ENCODE results near the gene NHLH1. TPM values are rescaled to one million over a fixed set of nuclear protein-coding genes. Genes with fewer than 3 reads are reported as not detected.
A peak's percentile ranks its signal among the peaks of the same experiment; 100 is the strongest.

Gene NHLH1
- total RNA-seq, 1 experiment from 2014 or later = 2.2 TPM

- no peaks in the 10 kb centered on the region for H3K9me3 ChIP-seq (replicated peaks)
- peaks cover 13% of the 10 kb centered on the region for H3K36me3 ChIP-seq
- no peak for DNase-seq
- H3K27ac ChIP-seq = no peak overlapping the region
- H3K4me1 ChIP-seq = peaks cover 33% of the 10 kb centered on the region
- no peak overlapping the region for H3K4me3 ChIP-seq
- no peaks in the 10 kb centered on the region for H3K27me3 ChIP-seq
Measured at GRCh38 chr1:160363951-160364735, 2.7 kb upstream of the NHLH1 start.

- H3K27me3 ChIP-seq = no peaks in the 10 kb centered on the region
- H3K4me1 ChIP-seq = peaks cover 33% of the 10 kb centered on the region
- H3K36me3 ChIP-seq = peaks cover 5% of the 10 kb centered on the region; the same call in 1 of the 2 replicates
- no peak overlapping the region for H3K27ac ChIP-seq
- no peaks in the 10 kb centered on the region for H3K9me3 ChIP-seq (replicated peaks)
- no peak overlapping the region for H3K4me3 ChIP-seq
- no peak for DNase-seq
Measured at GRCh38 chr1:160365325-160365724, 1.5 kb upstream of the NHLH1 start.

DNA sequence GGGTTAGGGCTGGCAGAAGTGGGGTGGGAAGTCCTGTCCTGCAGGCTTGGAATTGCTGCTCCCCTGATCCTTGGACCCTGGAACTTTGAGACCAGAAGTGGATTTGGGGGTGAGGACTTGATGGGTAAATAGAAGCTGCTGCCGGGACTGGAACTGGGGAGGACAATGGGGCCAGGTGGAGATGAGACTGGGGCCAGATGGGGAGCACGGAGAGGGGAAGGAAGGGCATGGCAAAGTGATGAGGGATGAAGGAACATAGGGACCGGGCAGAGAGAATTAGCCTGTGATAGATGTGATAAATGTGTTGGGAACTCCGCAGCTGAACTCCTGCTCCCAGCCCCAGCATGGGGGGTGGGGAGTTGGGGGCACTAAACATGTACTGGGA, 637 bp downstream of the NHLH1 start:
- Histone ChIP-seq H3K36me3 (no peaks in the 10 kb centered on the region), H3K9me3 (replicated peaks) (no peaks in the 10 kb centered on the region), H3K27me3 (no peaks in the 10 kb centered on the region), H3K4me1 (peaks cover 32% of the 10 kb centered on the region), H3K4me3 (peak overlapping the region; percentile 50), H3K27ac (peak overlapping the region; percentile 50; the same call in 1 of the 2 replicates)
- DNase-seq = no peak

DNA sequence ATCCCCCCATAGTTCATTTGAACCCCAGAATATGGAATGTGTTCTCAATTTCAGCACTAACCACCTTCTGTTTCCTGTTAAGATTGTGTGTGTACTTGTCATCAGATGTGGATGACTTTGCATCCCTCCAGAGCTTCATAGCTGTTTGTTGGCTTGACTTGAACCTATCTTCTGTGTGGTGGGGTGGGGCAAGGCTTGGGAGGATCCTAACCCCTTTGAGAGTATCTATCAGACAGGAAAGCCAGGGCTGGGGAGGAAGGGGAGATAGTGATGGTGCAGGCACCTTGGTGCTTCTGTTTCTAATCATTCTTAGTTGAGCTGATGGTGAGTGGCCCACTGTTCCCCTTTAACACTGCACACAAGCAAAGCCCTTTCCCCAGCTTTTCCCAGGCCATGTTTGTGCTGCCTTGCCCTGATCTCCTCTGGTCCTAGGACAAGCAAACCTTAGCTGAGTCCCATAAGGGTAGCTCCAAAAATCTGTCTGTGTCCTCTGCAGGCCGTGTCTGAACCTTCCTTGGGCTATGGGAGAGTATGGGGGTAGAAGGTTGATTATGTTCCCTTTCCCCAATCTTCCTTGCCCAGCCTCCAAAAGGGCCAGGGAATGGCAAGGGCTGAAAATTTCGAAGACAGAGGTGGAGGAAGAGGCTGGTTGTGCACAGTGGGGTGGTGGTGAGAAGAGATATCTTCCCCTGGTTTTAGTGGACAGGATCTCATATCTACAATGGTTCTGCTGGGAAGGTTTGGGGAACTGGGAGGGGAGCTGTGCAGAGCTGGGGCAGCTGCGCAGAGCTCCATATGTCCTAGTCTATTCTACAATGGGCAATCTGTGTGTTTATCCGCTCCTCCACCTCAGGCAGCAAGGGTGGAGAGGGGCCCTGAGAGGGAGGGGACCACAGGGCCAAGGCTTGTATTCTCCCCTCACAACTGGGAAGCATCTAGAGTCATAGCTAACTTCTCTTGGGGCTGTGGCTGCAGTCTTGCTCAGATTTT, 1.4 kb downstream of the NHLH1 start:
- Histone ChIP-seq H3K9me3 (replicated peaks) (no peaks in the 10 kb centered on the region), H3K27ac (no peak overlapping the region), H3K4me1 (peaks cover 28% of the 10 kb centered on the region), H3K36me3 (no peaks in the 10 kb centered on the region), H3K4me3 (peak overlapping the region; percentile 50), H3K27me3 (no peaks in the 10 kb centered on the region)
- peak in 1 of 2 experiments; percentile 60 for DNase-seq

DNA sequence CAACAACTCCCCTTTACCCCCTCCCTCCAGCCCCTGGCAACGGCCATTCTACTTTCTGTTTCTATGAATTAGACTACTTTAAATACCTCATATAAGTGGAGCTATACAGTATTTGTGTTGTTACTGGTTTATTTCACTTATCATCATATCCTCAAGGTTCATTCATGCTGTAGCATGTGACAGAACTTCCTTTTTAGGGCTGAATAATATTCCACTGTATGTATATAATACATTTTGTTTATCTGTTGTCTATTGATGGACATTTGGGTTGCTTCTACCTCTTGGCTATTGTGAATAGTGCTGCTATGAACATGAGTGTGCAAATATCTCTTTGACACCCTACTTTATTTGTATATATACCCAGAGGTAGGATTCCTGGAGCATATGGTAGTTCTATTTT, 2.2 kb downstream of the NHLH1 start:
- Histone ChIP-seq H3K4me1 (peaks cover 36% of the 10 kb centered on the region), H3K4me3 (no peak overlapping the region), H3K27me3 (no peaks in the 10 kb centered on the region), H3K27ac (no peak overlapping the region), H3K9me3 (replicated peaks) (no peaks in the 10 kb centered on the region), H3K36me3 (no peaks in the 10 kb centered on the region)
- DNase-seq = no peak

GRCh38 chr1:160370561-160371345, 3.9 kb downstream of the NHLH1 start:
- no peaks in the 10 kb centered on the region for H3K36me3 ChIP-seq
- DNase-seq = no peak
- no peaks in the 10 kb centered on the region for H3K27me3 ChIP-seq
- no peak overlapping the region for H3K4me3 ChIP-seq
- H3K4me1 ChIP-seq = peaks cover 48% of the 10 kb centered on the region
- peak overlapping the region; percentile 66 for H3K27ac ChIP-seq
- no peaks in the 10 kb centered on the region for H3K9me3 ChIP-seq (replicated peaks)

GRCh38 chr1:160371346-160371631, 4.4 kb downstream of the NHLH1 start:
- Histone ChIP-seq H3K36me3 (no peaks in the 10 kb centered on the region), H3K27ac (peak overlapping the region; percentile 66), H3K27me3 (no peaks in the 10 kb centered on the region), H3K4me3 (no peak overlapping the region), H3K9me3 (replicated peaks) (no peaks in the 10 kb centered on the region), H3K4me1 (peaks cover 48% of the 10 kb centered on the region)
- peak; percentile 60 to 78 for DNase-seq

DNA sequence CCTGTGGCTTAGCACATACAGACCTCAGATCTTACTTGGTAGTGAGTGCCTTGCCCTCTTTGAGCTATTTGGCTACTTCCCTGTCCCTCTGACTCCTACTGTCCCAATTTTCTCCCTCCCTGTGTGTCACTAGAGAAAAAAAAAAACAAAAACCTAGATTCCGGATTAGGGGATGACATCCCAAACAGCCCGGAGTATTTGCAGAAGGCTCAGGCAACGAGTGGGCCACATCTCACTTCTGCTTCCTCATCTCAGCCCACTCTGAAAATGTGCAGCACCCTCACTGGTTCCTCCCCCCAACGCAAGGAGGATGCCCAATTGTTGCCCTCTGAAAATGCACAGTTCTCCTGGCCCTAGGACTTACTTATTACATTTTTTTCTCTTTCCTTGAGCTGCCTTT, 4.9 kb downstream of the NHLH1 start:
- H3K4me1 ChIP-seq = peaks cover 46% of the 10 kb centered on the region
- DNase-seq = no peak
- H3K36me3 ChIP-seq = no peaks in the 10 kb centered on the region
- no peaks in the 10 kb centered on the region for H3K9me3 ChIP-seq (replicated peaks)
- H3K27ac ChIP-seq = peak overlapping the region; percentile 66
- no peaks in the 10 kb centered on the region for H3K27me3 ChIP-seq
- no peak overlapping the region for H3K4me3 ChIP-seq

GRCh38 chr1:160373696-160374095, 6.8 kb downstream of the NHLH1 start:
- Histone ChIP-seq H3K4me1 (peaks cover 43% of the 10 kb centered on the region), H3K27me3 (no peaks in the 10 kb centered on the region), H3K27ac (peak overlapping the region; percentile 98), H3K9me3 (replicated peaks) (no peaks in the 10 kb centered on the region), H3K4me3 (no peak overlapping the region), H3K36me3 (no peaks in the 10 kb centered on the region)
- peak in 1 of 2 experiments; percentile 42 for DNase-seq

DNA sequence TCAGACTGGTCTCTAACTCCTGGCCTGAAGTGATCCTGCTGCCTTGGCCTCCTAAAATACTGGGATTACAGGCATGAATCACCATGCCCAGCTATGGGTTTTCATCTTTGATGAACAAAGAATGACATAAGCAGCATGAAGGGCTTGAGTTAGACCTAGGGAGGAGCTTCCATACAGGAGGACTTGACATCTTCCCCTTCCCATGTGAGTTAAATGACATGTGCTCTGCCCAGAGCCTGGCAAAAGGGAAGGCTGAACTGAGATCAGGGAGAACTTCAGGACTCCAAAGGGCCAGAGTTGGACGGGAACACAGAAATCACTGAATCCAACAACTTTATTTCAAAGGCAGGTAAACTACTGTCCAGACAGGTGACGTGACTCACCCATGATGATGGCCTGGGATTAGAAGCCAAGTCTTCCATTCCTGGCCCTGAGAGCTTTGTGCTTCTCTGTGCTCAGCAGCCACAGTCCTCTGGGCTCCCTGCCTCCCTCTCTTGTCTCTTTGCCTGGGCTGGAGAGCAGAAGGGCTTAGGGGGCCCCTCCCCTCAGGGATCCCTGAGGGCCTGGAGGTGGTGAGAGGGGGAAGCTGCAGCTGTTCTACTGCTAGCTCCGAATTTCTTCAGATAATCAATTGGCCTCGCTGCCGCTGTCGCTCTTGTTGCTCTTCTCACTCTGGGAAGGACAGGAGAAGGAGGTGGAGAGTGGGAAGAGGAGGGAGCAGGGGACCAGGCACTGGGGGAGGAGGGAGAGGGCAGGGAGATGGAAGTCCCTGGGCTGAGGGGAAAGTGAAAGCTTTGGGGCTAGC, 7.6 kb downstream of the NHLH1 start:
- Histone ChIP-seq H3K27me3 (no peaks in the 10 kb centered on the region), H3K36me3 (no peaks in the 10 kb centered on the region), H3K27ac (peak overlapping the region; percentile 98), H3K9me3 (replicated peaks) (no peaks in the 10 kb centered on the region), H3K4me3 (peak overlapping the region; percentile 40), H3K4me1 (peaks cover 40% of the 10 kb centered on the region)
- peak; percentile 96 to 98 for DNase-seq

- Histone ChIP-seq H3K9me3 (replicated peaks) (no peaks in the 10 kb centered on the region), H3K4me3 (peak overlapping the region; percentile 17), H3K4me1 (peaks cover 39% of the 10 kb centered on the region), H3K27me3 (no peaks in the 10 kb centered on the region), H3K36me3 (no peaks in the 10 kb centered on the region), H3K27ac (peak overlapping the region; percentile 98)
- peak; percentile 60 to 76 for DNase-seq
Measured at GRCh38 chr1:160375788-160376524, 9.1 kb downstream of the NHLH1 start.

GRCh38 chr1:160376525-160377131, 9.8 kb downstream of the NHLH1 start:
- Histone ChIP-seq H3K36me3 (no peaks in the 10 kb centered on the region), H3K27me3 (no peaks in the 10 kb centered on the region), H3K27ac (peak overlapping the region; percentile 98), H3K4me1 (peaks cover 32% of the 10 kb centered on the region), H3K4me3 (peak overlapping the region; percentile 17), H3K9me3 (replicated peaks) (no peaks in the 10 kb centered on the region)
- DNase-seq = peak; percentile 70 to 90

- no peak for DNase-seq
Measured at GRCh38 chr1:160377585-160378206, 10.8 kb downstream of the NHLH1 start.

More at GRCh38 chr1:160377585-160378206, 10.8 kb downstream of the NHLH1 start:
- Histone ChIP-seq H3K9me3 (replicated peaks) (no peaks in the 10 kb centered on the region), H3K4me3 (no peak overlapping the region), H3K36me3 (no peaks in the 10 kb centered on the region), H3K4me1 (peaks cover 28% of the 10 kb centered on the region), H3K27me3 (no peaks in the 10 kb centered on the region), H3K27ac (no peak overlapping the region)
